ENCODE results near the gene CDC42BPA. TPM values are rescaled to one million over a fixed set of nuclear protein-coding genes. Genes with fewer than 3 reads are reported as not detected.

CDC42BPA gene
- polyA plus RNA-seq, 1 donor (not counting 4 experiments of a cell fraction or from before 2014, with no cell fraction given): 9.2 TPM

- no peaks in the 10 kb centered on the region for H3K36me3 ChIP-seq (ENCODE audit: control insufficient read depth in 2 of 2, extremely low read depth in 1 of 2, insufficient read depth in 2 of 2, low read length in 2 of 2)
- no peak for TF ChIP-seq EZH2 (IDR thresholded peaks at IDR 0.05; ENCODE audit: low read length)
- TF ChIP-seq CTCF (optimal IDR thresholded peaks at IDR 0.05 in 1 of 3, IDR thresholded peaks at IDR 0.05 in 1 of 3, conservative IDR thresholded peaks at IDR 0.05 in 1 of 3; ENCODE audit: extremely low read depth in 1 of 3, insufficient read depth in 2 of 3, low read length in 3 of 3): no peak
- no peak overlapping the region for H3K9ac ChIP-seq (ENCODE audit: control insufficient read depth, extremely low read depth, insufficient read depth, low read length)
- H3K4me3 ChIP-seq (ENCODE audit: control insufficient read depth in 2 of 3, extremely low read depth in 1 of 3, insufficient read depth in 2 of 3, low read depth in 1 of 3, low read length in 3 of 3): no peak overlapping the region
- no peaks in the 10 kb centered on the region for H4K20me1 ChIP-seq (ENCODE audit: control insufficient read depth, extremely low read depth, insufficient read depth, low read length)
- no peak for FAIRE-seq
- no peak for DNase-seq (ENCODE audit: low read depth, low spot score)
- no peaks in the 10 kb centered on the region for H3K9me3 ChIP-seq (ENCODE audit: control insufficient read depth, low read depth, low read length)
- H3K79me2 ChIP-seq (ENCODE audit: control insufficient read depth, insufficient read depth, low read length): no peaks in the 10 kb centered on the region
- no peak overlapping the region for H3K27ac ChIP-seq (ENCODE audit: control insufficient read depth, insufficient read depth, low read length)
- no peaks in the 10 kb centered on the region for H3K4me1 ChIP-seq (ENCODE audit: control insufficient read depth, extremely low read depth, insufficient read depth, low read length)
- dilution Hi-C loops (cut with MboI; ENCODE audit: extremely low pct_ligation_motif_present, low sequenced_read_pairs): no loop called here
- H3K9me1 ChIP-seq (ENCODE audit: control insufficient read depth, extremely low read depth, insufficient read depth, low read length): no peaks in the 10 kb centered on the region
- H2AFZ ChIP-seq (ENCODE audit: control insufficient read depth, low read length): no peak overlapping the region
- no peaks in the 10 kb centered on the region for H3K27me3 ChIP-seq (ENCODE audit: control insufficient read depth, extremely low read depth, insufficient read depth, low read length)
- no peak overlapping the region for H3K4me2 ChIP-seq (ENCODE audit: control insufficient read depth, extremely low read depth, insufficient read depth, low read depth, low read length)
Measured at GRCh38 chr1:226964068-226964425, 354.2 kb downstream of the CDC42BPA start.

- no peak overlapping the region for H2AFZ ChIP-seq (ENCODE audit: control insufficient read depth, low read length)
- no peaks in the 10 kb centered on the region for H4K20me1 ChIP-seq (ENCODE audit: control insufficient read depth, extremely low read depth, insufficient read depth, low read length)
- no peaks in the 10 kb centered on the region for H3K79me2 ChIP-seq (ENCODE audit: control insufficient read depth, insufficient read depth, low read length)
- H3K9ac ChIP-seq (ENCODE audit: control insufficient read depth, extremely low read depth, insufficient read depth, low read length): no peak overlapping the region
- dilution Hi-C loops (cut with MboI; ENCODE audit: extremely low pct_ligation_motif_present, low sequenced_read_pairs): no loop called here
- H3K27me3 ChIP-seq (ENCODE audit: control insufficient read depth, extremely low read depth, insufficient read depth, low read length): no peaks in the 10 kb centered on the region
- no peaks in the 10 kb centered on the region for H3K4me1 ChIP-seq (ENCODE audit: control insufficient read depth, extremely low read depth, insufficient read depth, low read length)
- no peak overlapping the region for H3K27ac ChIP-seq (ENCODE audit: control insufficient read depth, insufficient read depth, low read length)
- no peaks in the 10 kb centered on the region for H3K9me1 ChIP-seq (ENCODE audit: control insufficient read depth, extremely low read depth, insufficient read depth, low read length)
- FAIRE-seq: no peak
- no peaks in the 10 kb centered on the region for H3K36me3 ChIP-seq (ENCODE audit: control insufficient read depth in 2 of 2, extremely low read depth in 1 of 2, insufficient read depth in 2 of 2, low read length in 2 of 2)
- no peak for TF ChIP-seq CTCF (optimal IDR thresholded peaks at IDR 0.05 in 1 of 3, IDR thresholded peaks at IDR 0.05 in 1 of 3, conservative IDR thresholded peaks at IDR 0.05 in 1 of 3; ENCODE audit: extremely low read depth in 1 of 3, insufficient read depth in 2 of 3, low read length in 3 of 3)
- DNase-seq (ENCODE audit: low read depth, low spot score): no peak
- H3K4me3 ChIP-seq (ENCODE audit: control insufficient read depth in 2 of 3, extremely low read depth in 1 of 3, insufficient read depth in 2 of 3, low read depth in 1 of 3, low read length in 3 of 3): no peak overlapping the region
- H3K9me3 ChIP-seq (ENCODE audit: control insufficient read depth, low read depth, low read length): no peaks in the 10 kb centered on the region
- H3K4me2 ChIP-seq (ENCODE audit: control insufficient read depth, extremely low read depth, insufficient read depth, low read depth, low read length): no peak overlapping the region
Measured at GRCh38 chr1:226962421-226963391, 355.6 kb downstream of the CDC42BPA start.
